Activated CD4-positive, CD25-positive, alpha-beta regulatory T cell (primary cell): ENCODE measurements around the gene HPDL.

Source experiments
- DNase-seq, 4 experiments: peaks; one replicate each; lab custom pipeline; 2025; lab: John Stamatoyannopoulos, UW

Gene HPDL

DNA sequence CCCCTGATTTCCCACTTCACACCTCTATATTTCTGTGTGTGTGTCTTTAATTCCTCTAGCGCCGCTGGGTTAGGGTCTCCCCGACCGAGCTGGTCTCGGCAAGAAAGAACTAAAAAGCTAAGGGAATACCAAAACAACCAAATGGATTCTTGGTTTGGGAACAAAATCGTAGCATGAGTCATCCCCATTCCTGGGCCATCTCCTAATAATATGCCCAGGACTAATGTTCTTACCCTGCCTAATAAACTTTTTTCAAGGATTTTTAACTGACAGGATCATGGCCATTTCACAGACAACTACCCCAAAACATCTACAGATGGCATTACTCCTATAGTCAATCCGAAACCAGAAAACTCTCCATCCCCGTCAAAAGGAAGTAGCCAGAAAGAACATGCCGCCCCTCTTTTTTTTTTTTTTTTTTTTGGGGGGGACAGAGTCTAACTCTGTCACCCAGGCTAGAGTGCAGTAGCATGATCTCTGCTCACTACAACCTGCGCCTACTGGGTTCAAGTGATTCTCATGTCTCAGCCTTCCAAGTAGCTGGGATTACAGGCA lies 4.1 kb upstream of the HPDL start:
- DNase-seq = no peak

DNA sequence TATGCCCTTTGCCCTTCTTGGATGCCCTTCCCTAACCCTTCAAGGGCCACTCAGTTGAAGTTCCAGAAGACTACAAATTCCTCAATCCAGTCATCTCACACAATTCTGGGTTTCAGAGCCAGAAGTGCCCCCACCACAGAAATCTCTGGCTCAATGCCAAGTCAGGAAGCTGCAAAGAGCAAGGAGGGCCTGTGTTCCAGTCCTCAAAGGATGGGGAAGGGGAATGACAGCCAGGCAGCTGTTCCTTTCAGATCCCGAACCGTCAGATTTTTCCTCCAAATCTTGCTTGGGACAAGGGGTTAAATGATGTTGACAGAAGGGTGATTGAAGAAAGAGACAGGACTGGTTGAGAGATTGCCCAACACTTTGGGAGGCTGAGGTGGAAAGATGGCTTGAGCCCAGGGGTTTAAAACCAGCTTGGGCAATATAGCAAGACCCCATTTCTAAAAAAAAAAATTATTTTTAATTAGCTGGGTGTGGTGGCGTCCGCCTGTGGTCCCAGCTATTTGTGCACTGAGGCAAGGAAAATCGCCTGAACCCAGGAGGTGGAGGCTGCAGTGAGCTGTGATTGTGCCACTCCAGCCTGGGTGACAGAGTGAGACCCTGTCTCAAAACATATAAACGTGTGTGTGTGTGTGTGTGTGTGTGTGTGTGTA lies 716 bp upstream of the HPDL start:
- no peak for DNase-seq

DNA sequence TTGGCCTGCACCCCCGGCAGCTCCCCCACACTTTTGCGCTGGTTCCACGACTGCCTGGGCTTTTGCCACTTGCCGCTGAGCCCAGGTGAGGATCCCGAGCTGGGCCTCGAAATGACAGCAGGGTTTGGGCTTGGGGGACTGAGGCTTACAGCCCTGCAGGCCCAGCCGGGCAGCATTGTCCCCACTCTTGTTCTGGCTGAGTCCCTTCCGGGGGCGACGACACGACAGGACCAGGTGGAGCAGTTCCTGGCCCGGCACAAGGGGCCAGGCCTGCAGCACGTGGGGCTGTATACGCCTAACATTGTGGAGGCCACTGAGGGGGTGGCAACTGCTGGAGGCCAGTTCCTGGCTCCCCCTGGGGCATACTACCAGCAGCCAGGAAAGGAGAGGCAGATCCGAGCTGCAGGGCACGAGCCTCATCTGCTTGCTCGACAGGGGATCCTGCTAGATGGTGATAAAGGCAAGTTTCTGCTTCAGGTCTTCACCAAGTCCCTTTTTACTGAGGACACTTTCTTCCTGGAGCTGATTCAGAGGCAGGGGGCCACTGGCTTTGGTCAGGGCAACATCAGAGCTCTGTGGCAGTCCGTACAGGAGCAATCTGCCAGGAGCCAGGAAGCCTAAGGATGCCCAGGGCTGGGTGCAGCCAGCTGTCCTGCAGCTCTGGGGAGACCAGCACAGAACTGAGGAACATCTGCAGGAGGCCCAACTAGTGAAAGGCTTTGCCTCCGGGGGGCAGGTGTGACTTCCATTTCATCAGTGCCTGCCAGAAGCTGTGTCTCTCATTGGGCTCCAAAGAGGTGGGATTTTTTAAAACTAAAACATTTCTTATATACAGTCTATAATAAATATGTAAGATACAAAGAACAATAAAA lies 1.2 kb downstream of the HPDL start:
- no peak for DNase-seq

DNA sequence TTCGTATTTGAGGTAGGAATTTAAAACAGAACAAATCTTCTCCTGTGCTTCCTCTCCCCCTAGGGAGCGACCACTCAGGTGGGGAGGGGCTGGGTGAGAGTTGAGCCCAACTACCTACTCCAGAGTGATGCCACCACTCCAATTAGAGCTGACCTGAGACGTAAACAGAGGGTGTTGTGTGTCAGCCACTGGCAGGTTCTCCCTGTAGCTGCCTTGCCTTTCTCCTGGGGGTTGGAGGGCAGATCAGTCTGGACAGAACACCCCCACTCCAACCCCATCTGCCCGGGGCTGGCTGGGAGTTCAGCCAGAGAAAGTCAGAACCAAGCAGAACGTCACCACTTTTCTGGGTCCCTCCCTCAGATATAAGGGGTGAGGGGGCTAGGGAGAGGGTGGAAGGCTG lies 2.0 kb downstream of the HPDL start:
- no peak for DNase-seq

DNA sequence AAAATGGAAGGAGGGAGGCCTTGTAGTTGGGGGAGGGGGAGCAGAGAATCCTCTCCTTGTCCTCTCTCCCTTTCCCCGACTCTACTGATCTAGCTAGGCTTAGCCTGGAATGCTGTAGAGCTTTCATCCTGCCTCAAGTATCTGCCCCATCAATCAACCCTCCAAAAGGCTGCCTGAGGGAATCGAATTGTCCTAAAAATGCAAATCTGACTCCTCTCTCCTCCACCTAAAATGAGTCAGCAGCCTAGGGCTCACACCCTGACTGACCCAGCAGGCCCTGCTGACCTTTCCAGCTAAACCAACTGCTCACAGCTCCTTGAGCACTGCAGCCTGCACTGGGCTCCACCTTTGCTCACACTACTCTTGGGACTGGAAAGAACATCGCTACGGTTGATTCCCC lies 2.8 kb downstream of the HPDL start:
- DNase-seq = no peak

DNA sequence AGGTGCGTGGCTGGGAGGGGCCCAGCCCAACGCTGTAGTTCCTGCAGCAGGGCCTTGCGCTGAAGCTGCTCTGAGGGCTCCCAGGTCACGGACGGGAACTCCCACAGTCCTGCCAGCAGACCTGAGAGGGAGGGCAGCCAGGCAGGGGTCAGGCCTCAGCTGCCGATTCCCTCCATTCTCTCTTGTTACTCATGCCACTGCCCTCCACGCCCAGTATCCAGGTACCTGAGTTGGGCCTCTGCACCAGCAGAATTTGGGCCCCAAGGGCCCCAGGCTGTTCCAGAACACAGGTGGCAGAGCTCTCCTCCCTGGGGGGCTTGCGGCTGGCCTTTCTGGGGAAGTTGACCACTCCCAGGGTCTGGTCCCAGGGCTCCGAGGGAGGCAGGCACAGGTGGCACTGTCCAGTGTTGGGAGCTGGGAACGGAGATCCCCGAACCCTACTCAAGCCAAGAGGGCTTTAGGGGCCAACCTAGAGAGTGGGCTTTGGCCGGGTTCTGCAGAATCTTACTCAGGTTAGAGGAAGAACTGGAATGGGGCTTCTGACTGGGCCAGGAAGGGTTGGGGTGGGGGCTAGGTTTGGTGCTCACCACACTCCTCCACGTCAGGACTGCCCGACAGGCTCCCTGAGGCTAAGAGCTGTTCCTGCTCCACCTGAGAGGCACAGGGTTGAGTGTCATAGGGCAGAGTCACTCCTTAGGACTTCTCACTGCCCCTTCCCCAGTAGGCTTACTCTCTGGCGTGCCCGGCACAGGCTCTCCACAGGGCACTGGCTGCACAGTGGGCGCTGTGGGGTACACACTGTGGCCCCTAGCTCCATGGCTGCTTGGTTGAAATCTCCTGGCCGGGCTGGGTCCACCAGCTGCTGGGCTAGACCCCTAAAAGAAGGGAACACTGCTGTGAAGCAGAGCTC lies 5.0 kb downstream of the HPDL start:
- no peak for DNase-seq

DNA sequence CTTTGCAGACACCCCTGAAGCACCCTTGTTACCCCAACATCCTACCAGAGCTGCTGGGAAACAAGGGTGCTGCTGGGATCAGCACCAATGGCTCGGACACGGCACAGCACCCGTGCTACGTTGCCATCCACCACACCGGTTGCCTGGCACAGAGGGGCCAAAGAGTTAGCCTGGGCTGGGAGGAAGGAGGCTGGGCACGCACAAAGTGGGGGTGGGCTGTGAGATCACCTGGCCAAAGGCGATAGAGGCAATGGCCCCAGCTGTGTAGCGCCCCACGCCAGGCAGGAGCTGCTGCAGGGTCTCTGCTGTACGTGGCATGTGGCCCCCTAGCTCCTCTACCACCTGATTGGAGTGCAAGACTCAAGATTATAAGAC lies 5.6 kb downstream of the HPDL start:
- DNase-seq = no peak

DNA sequence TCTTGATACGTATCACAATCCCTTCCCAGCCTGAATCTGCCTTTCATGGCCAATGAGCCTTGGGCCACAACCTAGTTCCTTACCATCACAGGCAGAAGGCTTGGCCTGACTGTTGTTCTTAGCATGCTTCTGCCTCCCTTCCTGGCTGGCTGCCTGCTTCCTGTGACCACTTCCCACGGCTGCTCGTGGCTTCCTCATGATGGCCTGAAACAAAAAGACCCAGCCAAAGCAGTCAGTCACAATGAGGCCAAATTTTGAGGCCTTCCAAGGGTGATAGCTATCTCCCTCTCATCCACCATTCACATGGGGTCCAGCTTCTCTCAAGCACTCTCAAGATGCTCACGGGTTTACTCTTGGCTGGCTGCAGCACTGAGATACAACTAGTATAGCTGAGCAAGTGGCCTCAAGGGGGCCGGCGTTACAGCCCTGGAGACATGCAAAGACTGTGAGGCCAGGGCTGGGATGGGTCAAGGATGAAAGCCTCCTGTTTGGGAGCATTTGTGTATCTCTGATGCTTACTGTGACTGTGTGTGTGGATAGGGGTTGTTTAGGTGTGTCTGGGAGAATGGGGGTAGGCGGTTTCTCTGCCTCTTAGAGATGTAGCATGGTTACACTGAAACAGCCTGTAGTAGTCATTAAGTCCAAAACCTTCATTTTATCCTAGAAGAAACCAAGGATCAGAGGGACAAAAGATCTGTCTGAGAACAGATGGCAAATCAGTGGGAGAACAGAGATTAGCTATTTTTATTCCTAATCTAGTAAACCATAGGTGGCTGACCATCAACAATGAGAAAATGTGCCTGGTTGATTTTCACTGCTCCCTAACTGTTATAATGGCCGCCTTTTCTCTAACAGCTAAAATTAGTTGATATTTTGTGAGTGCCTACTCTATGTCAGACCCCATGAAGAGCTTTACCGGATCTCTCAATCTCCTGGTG lies 7.9 kb downstream of the HPDL start:
- no peak for DNase-seq

DNA sequence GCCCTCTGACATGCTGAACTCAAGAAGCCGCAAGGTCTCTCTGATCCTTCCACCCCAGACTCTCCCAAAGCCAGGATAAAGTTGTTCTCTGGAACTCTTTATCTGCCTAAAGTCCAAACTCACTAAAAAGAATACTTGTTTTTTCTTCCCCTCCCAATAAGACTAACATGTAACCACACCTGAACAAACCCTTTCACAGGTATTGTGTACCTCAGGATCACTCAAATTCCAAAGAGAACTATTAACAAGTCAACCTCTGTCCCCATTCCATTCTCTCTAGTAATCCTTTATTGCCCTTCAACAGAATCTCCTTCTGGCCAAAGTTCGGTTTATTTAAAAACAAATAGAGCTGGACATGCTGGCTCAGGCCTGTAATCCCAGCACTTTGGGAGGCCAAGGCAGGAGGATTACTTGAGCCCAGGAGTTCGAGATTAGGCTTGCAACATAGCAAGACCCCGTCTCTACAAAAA lies 9.2 kb downstream of the HPDL start:
- DNase-seq = no peak

DNA sequence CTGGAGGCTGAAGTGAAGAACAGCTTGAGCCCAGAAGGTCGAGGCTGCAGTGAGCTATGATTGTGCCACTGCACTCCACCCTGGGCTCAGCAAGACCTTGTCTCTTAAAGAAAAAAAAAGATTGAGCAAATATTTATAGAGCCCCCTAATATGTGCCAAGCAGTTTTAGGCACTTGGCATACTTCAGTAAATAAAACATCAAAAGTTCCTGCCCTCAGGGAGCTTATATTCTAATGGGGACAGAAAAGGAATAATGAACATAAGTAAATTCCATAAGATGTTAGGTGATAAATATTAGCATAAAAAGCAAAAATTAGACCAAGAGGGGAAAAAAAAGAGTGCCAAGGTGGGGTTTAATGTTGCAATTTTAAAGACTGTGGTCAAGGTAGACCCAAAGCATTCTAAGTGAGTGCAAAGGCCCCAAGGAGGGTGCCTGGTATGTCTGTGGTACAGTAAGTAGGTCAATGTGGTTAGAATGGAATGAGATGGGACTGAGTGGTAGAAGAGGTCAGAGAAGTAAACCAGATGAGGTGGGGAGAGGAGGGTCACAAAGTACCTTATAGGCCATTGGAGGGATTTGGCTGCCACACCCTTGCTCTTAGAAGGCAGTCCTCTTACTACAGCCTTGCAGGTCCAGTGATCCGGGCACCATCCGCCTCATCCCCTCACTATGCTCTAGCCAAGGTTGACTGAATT lies 11.1 kb downstream of the HPDL start:
- no peak for DNase-seq

DNA sequence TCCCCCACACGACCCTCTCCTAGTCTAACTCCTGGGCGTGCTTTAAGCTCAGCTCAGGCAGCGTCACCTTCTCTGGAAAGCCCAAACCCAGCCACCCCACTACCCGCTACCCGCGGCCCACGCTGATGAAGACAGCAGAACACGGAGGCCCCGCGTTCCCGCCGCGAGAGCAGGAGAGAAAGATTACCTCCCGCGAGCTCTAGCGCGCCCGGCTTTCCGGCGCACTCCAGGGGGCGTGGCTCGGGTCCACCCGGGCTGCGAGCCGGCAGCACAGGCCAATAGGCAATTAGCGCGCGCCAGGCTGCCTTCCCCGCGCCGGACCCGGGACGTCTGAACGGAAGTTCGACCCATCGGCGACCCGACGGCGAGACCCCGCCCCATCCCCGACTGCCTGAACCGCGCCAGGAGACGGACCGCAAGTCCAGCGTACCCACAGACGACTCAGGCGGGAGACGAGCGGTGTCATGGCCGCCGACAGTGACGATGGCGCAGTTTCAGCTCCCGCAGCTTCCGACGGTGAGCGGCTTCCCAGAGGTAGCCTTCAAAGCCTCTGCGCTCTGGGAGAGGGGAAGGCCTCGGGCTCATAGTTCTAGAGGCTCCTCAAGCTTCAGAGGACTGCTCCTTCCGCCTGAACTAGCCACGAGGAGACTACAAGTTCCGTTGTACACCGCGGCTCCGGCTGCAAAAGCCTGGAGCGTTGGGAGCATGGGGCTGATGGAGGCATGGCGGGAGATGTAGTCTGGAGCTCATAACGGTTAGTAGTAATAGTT lies 13.3 kb downstream of the HPDL start, which contains the start of the genes MUTYH and TOE1:
MUTYH (minus strand) TSS at position 652 of the 770 bp plus-strand sequence. CDS start 5,935 bp downstream, outside the sequence.
TOE1 (plus strand) TSS at position 382 of the 770 bp plus-strand sequence; CDS start at position 465, 83 bp downstream.
- DNase-seq = peak; percentile 85 to 88 (median 88)

DNA sequence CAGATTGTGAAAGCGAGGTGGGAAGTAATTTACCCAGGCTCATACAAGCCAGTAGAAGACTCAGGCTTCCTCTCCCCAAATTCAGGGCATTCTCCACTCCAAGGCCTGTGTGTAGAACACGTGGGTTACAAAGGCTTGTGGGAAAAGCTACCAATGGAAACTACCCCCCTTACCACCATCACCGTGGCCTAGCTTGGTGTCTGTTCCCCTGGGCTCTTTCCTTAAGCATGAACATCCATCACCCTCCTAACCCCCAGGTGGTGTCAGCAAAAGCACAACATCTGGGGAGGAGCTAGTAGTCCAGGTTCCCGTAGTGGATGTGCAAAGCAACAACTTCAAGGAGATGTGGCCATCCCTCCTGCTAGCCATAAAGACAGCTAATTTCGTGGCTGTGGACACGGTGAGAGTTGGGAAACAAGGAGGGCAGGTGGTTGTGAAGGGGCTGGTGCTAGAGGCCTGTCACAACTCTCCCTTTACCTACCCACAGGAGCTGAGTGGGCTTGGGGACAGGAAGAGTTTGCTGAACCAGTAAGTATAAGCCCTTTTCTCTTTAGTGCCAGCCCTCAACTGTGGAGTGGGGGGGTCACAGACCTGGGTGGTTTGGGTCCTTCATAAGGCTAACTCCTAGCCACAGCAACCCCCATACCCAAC lies 14.2 kb downstream of the HPDL start:
- DNase-seq = no peak

DNA sequence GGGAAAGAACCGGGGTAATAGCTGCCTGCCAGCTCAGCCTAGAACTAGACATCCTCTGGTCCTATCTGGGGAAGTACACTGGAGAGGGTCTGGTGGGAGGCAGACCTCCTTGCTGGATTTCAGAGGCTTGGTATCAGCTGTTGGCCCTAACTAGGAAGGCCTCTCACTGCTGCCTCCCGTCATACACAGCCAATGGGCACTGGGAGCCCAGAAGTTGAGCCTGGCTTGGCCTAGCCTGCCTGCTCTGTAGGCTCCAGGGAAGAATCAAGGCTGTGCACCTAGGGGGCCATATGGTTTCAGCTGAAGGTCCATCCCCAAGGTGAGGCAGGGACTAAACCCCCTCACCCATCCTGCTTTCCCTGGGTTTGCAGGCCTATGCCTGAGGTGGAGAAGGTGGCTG lies 17.8 kb downstream of the HPDL start:
- DNase-seq = no peak

DNA sequence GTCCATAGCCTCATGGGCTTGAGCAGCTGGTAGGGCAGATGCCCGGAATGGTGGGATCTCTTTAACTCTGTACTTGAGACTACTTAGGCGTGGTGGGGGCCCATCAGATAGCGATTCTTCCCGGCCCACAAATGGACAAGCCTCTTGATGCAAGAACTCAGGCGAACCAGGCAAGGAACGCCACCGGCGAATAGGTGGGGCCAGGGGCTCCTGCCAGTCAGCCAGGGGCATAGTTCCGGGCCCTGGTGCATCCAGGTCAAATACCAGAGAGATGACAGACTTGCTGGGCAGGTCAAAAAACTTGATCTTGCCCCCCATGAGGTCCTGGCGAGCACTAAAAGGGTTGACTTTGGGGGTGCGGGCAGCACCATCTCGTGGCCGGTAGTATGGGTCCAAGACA lies 18.3 kb downstream of the HPDL start:
- no peak for DNase-seq

DNA sequence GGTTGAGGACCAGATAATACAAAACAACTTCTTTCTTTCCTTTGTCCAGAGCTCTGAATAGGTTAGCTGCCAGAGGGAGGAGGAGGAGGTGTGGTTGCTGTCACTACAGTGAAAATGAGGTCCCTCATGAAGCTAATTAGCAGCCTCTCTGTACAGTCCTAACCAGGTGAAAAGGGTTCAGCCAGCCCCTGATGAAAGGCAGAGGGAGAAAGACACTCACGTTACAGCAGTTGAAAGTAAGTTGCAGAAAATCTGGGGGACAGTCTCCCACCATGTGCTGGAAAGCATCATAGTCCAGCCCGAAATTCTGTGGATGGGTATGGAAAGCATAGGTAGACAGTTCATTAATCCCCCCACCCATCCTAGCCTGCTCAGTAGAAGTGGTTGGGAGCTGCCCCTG lies 19.8 kb downstream of the HPDL start:
- DNase-seq = no peak

DNA sequence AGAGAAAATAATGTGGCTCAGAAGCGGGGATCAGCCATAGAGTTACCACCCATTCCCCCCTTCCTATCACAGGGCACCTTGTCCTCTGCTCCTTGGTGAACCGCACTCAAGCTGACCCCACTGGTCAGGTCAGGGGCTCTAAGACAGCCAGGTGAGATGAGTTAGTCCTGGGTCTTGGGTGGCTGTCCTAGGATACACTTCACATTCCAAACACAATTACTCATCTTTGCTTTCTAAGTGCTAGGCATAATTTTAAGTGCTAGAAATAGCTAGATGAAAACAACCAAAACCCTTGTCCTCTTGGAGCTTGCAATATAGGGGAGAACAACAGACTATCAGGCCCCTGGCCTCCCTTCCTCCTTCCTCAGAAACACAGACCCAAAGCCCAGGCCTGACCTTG lies 21.3 kb downstream of the HPDL start:
- no peak for DNase-seq

DNA sequence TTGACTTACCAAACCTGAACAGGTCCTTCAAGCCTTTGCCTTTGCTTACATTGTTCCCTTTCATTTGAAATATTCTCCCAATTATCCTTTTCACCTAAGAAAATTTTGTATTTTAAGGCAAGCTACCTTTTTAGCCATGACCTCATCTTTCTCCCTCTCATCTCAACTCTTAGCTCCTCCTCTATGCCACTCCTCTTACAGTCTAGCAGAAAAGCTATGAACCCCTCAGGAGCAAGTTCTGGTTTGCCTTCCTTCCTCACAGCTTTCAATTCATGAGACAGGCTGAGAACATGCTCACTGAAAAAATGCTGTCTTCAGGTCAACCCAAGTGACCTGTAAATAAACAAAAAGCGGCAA lies 21.9 kb downstream of the HPDL start:
- DNase-seq = no peak

DNA sequence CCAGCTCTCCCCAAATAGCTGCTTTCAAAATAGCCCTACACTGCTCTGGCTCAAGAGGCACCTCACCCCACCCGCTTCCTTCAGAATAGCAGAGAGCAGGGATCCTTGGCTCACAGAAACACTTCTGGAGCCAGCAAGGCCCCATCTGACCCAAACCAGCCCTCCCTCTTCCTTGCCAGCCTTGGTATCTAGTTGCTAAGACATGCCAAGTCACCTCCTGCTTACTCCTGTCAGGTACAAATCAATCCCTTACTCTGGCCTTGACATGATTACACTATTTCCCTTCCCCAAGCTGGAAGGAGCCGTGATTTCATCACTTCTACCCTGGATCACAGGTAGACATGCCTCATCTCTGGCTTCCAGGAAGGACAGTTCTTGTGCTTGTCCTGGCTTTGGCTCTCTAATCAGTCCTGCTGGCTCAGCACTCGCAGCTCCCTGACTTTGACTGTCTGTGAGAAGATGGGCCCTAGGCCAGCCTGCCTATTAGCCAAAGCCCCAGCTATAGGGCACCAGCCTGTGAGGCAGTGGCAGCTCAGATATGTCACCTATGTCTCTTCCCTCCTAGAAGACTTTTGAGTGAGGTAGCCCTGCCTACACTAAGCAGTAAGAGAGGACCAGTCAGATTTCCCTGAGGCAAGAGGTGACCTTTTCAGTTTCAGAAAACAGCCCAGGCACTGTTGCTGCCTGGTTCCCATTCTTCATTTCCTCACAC lies 22.4 kb downstream of the HPDL start:
- no peak for DNase-seq
